H1 (cell line): ENCODE results near the gene WDR27. TPM values are rescaled to one million over a fixed set of nuclear protein-coding genes. Genes with fewer than 3 reads are reported as not detected.

Source experiments
- JUND ChIP-seq: IDR thresholded peaks from 2 replicates; pipeline ENCODE4 v1.6.1; 2011; ENCODE audit warnings: mild to moderate bottlenecking, improper control_type of control experiment, low read length
- KDM1A ChIP-seq: fragments of 200-600, 300-600 bp; sonication (generic); IDR thresholded peaks from 2 replicates; pipeline ENCODE4 v1.7.1; 2016; ENCODE audit warnings: mild to moderate bottlenecking, low read length, borderline replicate concordance
- KDM4A ChIP-seq: IDR thresholded peaks from one replicate; pipeline ENCODE4 v1.7.1; 2012; ENCODE audit warnings: low read depth, mild to moderate bottlenecking, moderate library complexity, low read length, inconsistent platforms; ENCODE audit not compliant: severe bottlenecking
- NRF1 ChIP-seq: IDR thresholded peaks from 2 replicates; pipeline ENCODE4 v1.6.1; 2011; ENCODE audit warnings: mild to moderate bottlenecking, low read depth, low read length, improper control_type of control experiment
- RAD21 ChIP-seq, 2 experiments: IDR thresholded peaks in 1 of 2; conservative IDR thresholded peaks in 1 of 2; 2 replicates each; pipeline ENCODE4 v1.6.1; 2011; ENCODE audit warnings: low read depth in 2 of 2, low read length in 2 of 2, improper control_type of control experiment in 1 of 2, inconsistent platforms in 1 of 2, mild to moderate bottlenecking in 1 of 2, moderate library complexity in 1 of 2
- SIN3A ChIP-seq, 2 experiments: IDR thresholded peaks in 1 of 2; conservative IDR thresholded peaks in 1 of 2; 2 replicates each; pipeline ENCODE4 v1.6.1; 2011 to 2012; ENCODE audit warnings: low read length in 2 of 2, improper control_type of control experiment in 1 of 2, low read depth in 1 of 2, mild to moderate bottlenecking in 1 of 2
- TAF1 ChIP-seq: IDR thresholded peaks from 2 replicates; pipeline ENCODE4 v1.6.1; 2011; ENCODE audit warnings: mild to moderate bottlenecking, low read depth, low read length
- ZNF274 ChIP-seq: IDR thresholded peaks from 2 replicates; pipeline ENCODE4 v1.7.0; 2012; ENCODE audit warnings: low read length, borderline replicate concordance; ENCODE audit errors: extremely low read depth
- polyA plus RNA-seq, 7 experiments: library from polyadenylated mRNA; depleted of rRNA in 3 of 7; stranded (reverse) in 5 of 7; unstranded in 2 of 7; fragments of >200 nt in 5 of 7; fragments of 200-250 nt in 2 of 7; gene quantifications; 1 replicate in 5 of 7; 2 replicates in 1 of 7; 4 replicates in 1 of 7; pipeline versions ENCODE4 v1.2.1 to v1.2.3, GENCODE V29; 2011 to 2013; ENCODE audit warnings: missing spikeins in 2 of 7, mixed read lengths in 2 of 7
- total RNA-seq: library from RNA; stranded (reverse); fragmentation: NEBNext Ultra II Directional; extraction: Animal tissue kit (Norgen Biotek cat#: 25700); gene quantifications from 2 replicates; pipeline ENCODE4 v1.2.1, GENCODE V29; 2021
- TF ChIP-seq, protein P1 (sequence below): fragments of 300-600 bp; sonication (generic); IDR thresholded peaks from 2 replicates; pipeline ENCODE4 v1.7.1; 2012; ENCODE audit warnings: low read length, moderate library complexity, mild to moderate bottlenecking, inconsistent platforms; ENCODE audit not compliant: insufficient replicate concordance
- TF ChIP-seq, protein P2 (sequence below): IDR thresholded peaks from 2 replicates; pipeline ENCODE4 v1.6.1; 2012; ENCODE audit warnings: inconsistent platforms

Gene WDR27
- total and polyA plus RNA-seq, 2 of the 8 experiments (the other 6 are each of a cell fraction or from before 2014, with no cell fraction given), result 53.6 to 68.6 TPM

DNA sequence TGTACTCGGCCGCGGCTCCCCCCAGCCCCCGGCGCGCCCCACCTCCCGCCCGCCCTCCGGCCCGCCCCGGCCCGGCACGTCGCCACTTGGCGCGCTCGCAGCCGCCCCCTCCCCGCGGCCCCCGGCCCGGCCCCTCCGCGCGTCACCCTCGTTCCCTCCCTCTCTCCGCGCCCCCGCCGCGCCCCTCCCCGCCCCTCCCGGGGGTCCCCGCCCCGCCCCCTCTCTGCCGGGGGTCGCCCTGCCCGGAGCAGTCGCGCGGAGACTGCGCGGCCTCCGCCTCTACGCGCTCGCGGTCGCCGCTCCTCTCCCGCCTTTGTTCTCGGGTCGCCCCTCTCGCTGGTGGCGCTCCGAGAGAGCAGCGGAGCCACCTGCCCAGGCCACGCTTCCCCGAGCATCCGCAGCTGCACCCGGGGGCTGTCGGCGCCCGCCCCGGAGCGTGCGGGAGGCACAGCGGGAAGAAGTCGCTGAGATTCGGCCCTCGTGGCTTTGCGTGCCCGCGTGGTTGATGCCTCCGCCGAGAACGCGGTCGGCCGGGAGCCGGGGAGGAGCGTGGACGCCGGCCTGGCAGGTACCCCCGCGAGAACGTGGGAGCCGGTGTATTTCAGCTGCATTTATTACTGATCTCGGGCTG is 22.8 kb upstream of the WDR27 start, which contains the start of gene PHF10 (continued):
- TF ChIP-seq, protein P1, sequence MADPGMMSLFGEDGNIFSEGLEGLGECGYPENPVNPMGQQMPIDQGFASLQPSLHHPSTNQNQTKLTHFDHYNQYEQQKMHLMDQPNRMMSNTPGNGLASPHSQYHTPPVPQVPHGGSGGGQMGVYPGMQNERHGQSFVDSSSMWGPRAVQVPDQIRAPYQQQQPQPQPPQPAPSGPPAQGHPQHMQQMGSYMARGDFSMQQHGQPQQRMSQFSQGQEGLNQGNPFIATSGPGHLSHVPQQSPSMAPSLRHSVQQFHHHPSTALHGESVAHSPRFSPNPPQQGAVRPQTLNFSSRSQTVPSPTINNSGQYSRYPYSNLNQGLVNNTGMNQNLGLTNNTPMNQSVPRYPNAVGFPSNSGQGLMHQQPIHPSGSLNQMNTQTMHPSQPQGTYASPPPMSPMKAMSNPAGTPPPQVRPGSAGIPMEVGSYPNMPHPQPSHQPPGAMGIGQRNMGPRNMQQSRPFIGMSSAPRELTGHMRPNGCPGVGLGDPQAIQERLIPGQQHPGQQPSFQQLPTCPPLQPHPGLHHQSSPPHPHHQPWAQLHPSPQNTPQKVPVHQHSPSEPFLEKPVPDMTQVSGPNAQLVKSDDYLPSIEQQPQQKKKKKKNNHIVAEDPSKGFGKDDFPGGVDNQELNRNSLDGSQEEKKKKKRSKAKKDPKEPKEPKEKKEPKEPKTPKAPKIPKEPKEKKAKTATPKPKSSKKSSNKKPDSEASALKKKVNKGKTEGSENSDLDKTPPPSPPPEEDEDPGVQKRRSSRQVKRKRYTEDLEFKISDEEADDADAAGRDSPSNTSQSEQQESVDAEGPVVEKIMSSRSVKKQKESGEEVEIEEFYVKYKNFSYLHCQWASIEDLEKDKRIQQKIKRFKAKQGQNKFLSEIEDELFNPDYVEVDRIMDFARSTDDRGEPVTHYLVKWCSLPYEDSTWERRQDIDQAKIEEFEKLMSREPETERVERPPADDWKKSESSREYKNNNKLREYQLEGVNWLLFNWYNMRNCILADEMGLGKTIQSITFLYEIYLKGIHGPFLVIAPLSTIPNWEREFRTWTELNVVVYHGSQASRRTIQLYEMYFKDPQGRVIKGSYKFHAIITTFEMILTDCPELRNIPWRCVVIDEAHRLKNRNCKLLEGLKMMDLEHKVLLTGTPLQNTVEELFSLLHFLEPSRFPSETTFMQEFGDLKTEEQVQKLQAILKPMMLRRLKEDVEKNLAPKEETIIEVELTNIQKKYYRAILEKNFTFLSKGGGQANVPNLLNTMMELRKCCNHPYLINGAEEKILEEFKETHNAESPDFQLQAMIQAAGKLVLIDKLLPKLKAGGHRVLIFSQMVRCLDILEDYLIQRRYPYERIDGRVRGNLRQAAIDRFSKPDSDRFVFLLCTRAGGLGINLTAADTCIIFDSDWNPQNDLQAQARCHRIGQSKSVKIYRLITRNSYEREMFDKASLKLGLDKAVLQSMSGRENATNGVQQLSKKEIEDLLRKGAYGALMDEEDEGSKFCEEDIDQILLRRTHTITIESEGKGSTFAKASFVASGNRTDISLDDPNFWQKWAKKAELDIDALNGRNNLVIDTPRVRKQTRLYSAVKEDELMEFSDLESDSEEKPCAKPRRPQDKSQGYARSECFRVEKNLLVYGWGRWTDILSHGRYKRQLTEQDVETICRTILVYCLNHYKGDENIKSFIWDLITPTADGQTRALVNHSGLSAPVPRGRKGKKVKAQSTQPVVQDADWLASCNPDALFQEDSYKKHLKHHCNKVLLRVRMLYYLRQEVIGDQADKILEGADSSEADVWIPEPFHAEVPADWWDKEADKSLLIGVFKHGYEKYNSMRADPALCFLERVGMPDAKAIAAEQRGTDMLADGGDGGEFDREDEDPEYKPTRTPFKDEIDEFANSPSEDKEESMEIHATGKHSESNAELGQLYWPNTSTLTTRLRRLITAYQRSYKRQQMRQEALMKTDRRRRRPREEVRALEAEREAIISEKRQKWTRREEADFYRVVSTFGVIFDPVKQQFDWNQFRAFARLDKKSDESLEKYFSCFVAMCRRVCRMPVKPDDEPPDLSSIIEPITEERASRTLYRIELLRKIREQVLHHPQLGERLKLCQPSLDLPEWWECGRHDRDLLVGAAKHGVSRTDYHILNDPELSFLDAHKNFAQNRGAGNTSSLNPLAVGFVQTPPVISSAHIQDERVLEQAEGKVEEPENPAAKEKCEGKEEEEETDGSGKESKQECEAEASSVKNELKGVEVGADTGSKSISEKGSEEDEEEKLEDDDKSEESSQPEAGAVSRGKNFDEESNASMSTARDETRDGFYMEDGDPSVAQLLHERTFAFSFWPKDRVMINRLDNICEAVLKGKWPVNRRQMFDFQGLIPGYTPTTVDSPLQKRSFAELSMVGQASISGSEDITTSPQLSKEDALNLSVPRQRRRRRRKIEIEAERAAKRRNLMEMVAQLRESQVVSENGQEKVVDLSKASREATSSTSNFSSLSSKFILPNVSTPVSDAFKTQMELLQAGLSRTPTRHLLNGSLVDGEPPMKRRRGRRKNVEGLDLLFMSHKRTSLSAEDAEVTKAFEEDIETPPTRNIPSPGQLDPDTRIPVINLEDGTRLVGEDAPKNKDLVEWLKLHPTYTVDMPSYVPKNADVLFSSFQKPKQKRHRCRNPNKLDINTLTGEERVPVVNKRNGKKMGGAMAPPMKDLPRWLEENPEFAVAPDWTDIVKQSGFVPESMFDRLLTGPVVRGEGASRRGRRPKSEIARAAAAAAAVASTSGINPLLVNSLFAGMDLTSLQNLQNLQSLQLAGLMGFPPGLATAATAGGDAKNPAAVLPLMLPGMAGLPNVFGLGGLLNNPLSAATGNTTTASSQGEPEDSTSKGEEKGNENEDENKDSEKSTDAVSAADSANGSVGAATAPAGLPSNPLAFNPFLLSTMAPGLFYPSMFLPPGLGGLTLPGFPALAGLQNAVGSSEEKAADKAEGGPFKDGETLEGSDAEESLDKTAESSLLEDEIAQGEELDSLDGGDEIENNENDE, result no peak
- TF ChIP-seq KDM1A (no peak), JUND (no peak), RAD21 (IDR thresholded peaks at IDR 0.05 in 1 of 2, conservative IDR thresholded peaks at IDR 0.05 in 1 of 2; ENCODE audit: low read depth in 2 of 2, low read length in 2 of 2) (no peak), TAF1 (peak; percentile 77), SIN3A (conservative IDR thresholded peaks at IDR 0.05 in 1 of 2, IDR thresholded peaks at IDR 0.05 in 1 of 2; ENCODE audit: low read depth in 1 of 2, low read length in 2 of 2) (no peak), KDM4A (peak; percentile 79), ZNF274 (no peak), NRF1 (no peak)
- TF ChIP-seq, protein P2, sequence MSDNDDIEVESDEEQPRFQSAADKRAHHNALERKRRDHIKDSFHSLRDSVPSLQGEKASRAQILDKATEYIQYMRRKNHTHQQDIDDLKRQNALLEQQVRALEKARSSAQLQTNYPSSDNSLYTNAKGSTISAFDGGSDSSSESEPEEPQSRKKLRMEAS, result peak; percentile 93
